ENCODE data around the gene KRTCAP2.

KRTCAP2 gene

GRCh38 chr1:155178441-155179111 lies 5.5 kb upstream of the KRTCAP2 start:
- DNase-seq (ENCODE audit: low read depth): no peak
- H3K4me3 ChIP-seq (ENCODE audit: low read depth, low read length): no peak overlapping the region
- TF ChIP-seq, protein P1, sequence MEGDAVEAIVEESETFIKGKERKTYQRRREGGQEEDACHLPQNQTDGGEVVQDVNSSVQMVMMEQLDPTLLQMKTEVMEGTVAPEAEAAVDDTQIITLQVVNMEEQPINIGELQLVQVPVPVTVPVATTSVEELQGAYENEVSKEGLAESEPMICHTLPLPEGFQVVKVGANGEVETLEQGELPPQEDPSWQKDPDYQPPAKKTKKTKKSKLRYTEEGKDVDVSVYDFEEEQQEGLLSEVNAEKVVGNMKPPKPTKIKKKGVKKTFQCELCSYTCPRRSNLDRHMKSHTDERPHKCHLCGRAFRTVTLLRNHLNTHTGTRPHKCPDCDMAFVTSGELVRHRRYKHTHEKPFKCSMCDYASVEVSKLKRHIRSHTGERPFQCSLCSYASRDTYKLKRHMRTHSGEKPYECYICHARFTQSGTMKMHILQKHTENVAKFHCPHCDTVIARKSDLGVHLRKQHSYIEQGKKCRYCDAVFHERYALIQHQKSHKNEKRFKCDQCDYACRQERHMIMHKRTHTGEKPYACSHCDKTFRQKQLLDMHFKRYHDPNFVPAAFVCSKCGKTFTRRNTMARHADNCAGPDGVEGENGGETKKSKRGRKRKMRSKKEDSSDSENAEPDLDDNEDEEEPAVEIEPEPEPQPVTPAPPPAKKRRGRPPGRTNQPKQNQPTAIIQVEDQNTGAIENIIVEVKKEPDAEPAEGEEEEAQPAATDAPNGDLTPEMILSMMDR (IDR thresholded peaks at IDR 0.05; ENCODE audit: control insufficient read depth, extremely low read depth, insufficient read depth): no peak

GRCh38 chr1:155177918-155178281 lies 4.8 kb upstream of the KRTCAP2 start:
- TF ChIP-seq, protein P1 (IDR thresholded peaks at IDR 0.05; ENCODE audit: control insufficient read depth, extremely low read depth, insufficient read depth): no peak
- no peak for DNase-seq (ENCODE audit: low read depth)
- peak overlapping the region; percentile 33; the same call in 1 of the 2 replicates for H3K4me3 ChIP-seq (ENCODE audit: low read depth, low read length)

GRCh38 chr1:155177192-155177917 lies 4.3 kb upstream of the KRTCAP2 start:
- peak overlapping the region; percentile 33 for H3K4me3 ChIP-seq (ENCODE audit: low read depth, low read length)
- TF ChIP-seq, protein P1 (IDR thresholded peaks at IDR 0.05; ENCODE audit: control insufficient read depth, extremely low read depth, insufficient read depth): no peak
- DNase-seq (ENCODE audit: low read depth): peak; percentile 91

DNA sequence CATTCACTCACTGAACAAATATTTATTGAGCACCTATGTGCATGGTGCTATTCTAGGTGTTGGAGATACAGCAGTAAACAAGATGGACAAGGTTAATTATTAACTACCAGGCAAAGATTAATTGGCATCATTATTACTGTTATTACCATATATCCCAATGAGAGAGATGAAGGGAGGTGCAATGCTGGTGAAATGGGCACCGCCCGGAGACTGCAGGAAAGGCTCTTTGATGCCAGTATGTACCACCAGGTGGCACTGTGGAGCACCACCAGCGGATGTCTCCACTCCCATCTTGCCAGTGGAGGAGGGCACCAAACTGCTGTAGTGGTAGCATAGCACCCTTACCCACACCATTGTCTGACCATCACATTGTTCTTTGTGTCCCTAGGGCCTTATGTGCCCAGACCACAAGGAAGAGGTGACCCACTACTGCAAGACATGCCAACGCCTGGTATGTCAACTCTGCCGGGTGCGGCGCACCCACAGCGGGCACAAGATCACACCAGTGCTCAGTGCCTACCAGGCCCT lies 3.5 kb upstream of the KRTCAP2 start:
- H3K4me3 ChIP-seq (ENCODE audit: low read depth, low read length): peak overlapping the region; percentile 33

GRCh38 chr1:155175927-155176371 lies 2.8 kb upstream of the KRTCAP2 start:
- TF ChIP-seq, protein P1 (IDR thresholded peaks at IDR 0.05; ENCODE audit: control insufficient read depth, extremely low read depth, insufficient read depth): no peak
- no peak overlapping the region for H3K4me3 ChIP-seq (ENCODE audit: low read depth, low read length)
- DNase-seq (ENCODE audit: low read depth): no peak

More for the DNA sequence above, 3.5 kb upstream of the KRTCAP2 start:
- TF ChIP-seq, protein P1 (IDR thresholded peaks at IDR 0.05; ENCODE audit: control insufficient read depth, extremely low read depth, insufficient read depth): peak; percentile 92
- DNase-seq (ENCODE audit: low read depth): peak; percentile 69

DNA sequence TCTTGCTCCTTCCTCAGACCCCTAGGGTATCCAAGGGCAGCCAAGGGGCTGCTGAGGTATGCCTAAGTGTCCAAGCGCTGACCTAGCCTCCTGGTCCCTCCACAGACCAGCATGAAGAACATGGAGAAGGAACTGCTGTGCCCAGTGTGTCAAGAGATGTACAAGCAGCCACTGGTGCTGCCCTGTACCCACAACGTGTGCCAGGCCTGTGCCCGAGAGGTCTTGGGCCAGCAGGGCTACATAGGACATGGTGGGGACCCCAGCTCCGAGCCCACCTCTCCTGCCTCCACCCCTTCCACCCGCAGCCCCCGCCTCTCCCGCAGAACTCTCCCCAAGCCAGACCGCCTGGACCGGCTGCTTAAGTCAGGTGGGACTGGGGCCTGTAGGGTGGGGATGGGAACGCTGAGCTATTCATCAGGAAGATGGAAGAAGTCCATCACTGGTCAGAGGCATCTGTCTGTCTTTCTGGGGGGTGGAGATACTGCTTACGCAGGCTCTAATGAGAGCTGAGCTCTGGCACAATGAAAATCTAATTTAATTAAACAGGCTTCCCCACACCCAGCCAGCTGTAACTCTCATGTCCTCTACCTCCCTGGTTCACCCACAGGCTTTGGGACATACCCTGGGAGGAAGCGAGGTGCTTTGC lies 2.3 kb upstream of the KRTCAP2 start:
- TF ChIP-seq, protein P1 (IDR thresholded peaks at IDR 0.05; ENCODE audit: control insufficient read depth, extremely low read depth, insufficient read depth): no peak
- no peak for DNase-seq (ENCODE audit: low read depth)
- no peak overlapping the region for H3K4me3 ChIP-seq (ENCODE audit: low read depth, low read length)

Measured in LNCaP clone FGC (cell line).